Liver (tissue), 9 donors: ENCODE data around the gene ZNF304. TPM values are rescaled to one million over a fixed set of nuclear protein-coding genes. Genes with fewer than 3 reads are reported as not detected.

Experiments used
- DNase-seq: peaks from one replicate; pipeline ENCODE4 v3.0.0-alpha.2; 2017; ENCODE audit warnings: low spot score
- H3K27ac ChIP-seq, 2 donors: one replicate each; pipeline ENCODE4 v1.7.0; 2013; ENCODE audit warnings: inconsistent platforms in 2 of 2, low read length in 2 of 2, control low read depth in 1 of 2, low read depth in 1 of 2, mild to moderate bottlenecking in 1 of 2
- H3K27me3 ChIP-seq, 4 donors: one replicate each; pipeline versions ENCODE4 v1.6.1 to v1.7.0; 2013; ENCODE audit warnings: low read length in 3 of 4, inconsistent platforms in 1 of 4, mild to moderate bottlenecking in 1 of 4, moderate library complexity in 1 of 4; ENCODE audit not compliant: control insufficient read depth in 4 of 4, insufficient read depth in 4 of 4
- H3K36me3 ChIP-seq, 4 donors: one replicate each; pipeline versions ENCODE4 v1.6.1 to v1.7.0; 2013; ENCODE audit warnings: low read length in 3 of 4, mild to moderate bottlenecking in 3 of 4, low read depth in 1 of 4, moderate library complexity in 1 of 4; ENCODE audit not compliant: control insufficient read depth in 4 of 4, insufficient read depth in 3 of 4
- H3K4me1 ChIP-seq, 4 donors: one replicate each; pipeline versions ENCODE4 v1.6.1 to v1.7.0; 2013; ENCODE audit warnings: low read length in 3 of 4, mild to moderate bottlenecking in 3 of 4, moderate library complexity in 1 of 4; ENCODE audit not compliant: control insufficient read depth in 4 of 4, insufficient read depth in 4 of 4
- H3K4me3 ChIP-seq, 3 donors: one replicate each; pipeline versions ENCODE4 v1.6.1 to v1.7.0; 2013; ENCODE audit warnings: low read length in 3 of 3, control low read depth in 1 of 3, low read depth in 1 of 3, mild to moderate bottlenecking in 1 of 3
- H3K9ac ChIP-seq, 2 donors: one replicate each; pipeline ENCODE4 v1.7.0; 2013; ENCODE audit warnings: low read length in 2 of 2, mild to moderate bottlenecking in 2 of 2, moderate library complexity in 2 of 2, control low read depth in 1 of 2, low read depth in 1 of 2
- H3K9me3 ChIP-seq, 4 donors: one replicate each; pipeline versions ENCODE4 v1.6.1 to v1.7.0; 2013; ENCODE audit warnings: low read length in 3 of 4; ENCODE audit not compliant: control insufficient read depth in 4 of 4
- ATF3 ChIP-seq: IDR thresholded peaks from 2 replicates; pipeline ENCODE4 v1.6.1; 2016; ENCODE audit warnings: antibody characterized with exemption
- CTCF ChIP-seq: fragments of 150-350 bp; IDR thresholded peaks from 2 replicates; pipeline ENCODE4 v1.5.1; 2017; ENCODE audit warnings: improper control_type of control experiment, low read depth, low read length; ENCODE audit not compliant: missing input control
- EGR1 ChIP-seq, 2 donors: IDR thresholded peaks; 2 replicates each; pipeline ENCODE4 v1.6.1; 2016 to 2018; ENCODE audit warnings: antibody characterized with exemption in 2 of 2, low read depth in 2 of 2
- FOXA1 ChIP-seq: IDR thresholded peaks from 2 replicates; pipeline ENCODE4 v1.6.1; 2016; ENCODE audit warnings: antibody characterized with exemption
- FOXA2 ChIP-seq: IDR thresholded peaks from 2 replicates; pipeline ENCODE4 v1.6.1; 2016; ENCODE audit warnings: antibody characterized with exemption
- GABPA ChIP-seq, 2 donors: IDR thresholded peaks in 1 of 2; conservative IDR thresholded peaks in 1 of 2; 2 replicates each; pipeline ENCODE4 v1.6.1; 2016; ENCODE audit warnings: antibody characterized with exemption in 2 of 2, mild to moderate bottlenecking in 1 of 2, moderate library complexity in 1 of 2
- HNF4A ChIP-seq, 2 donors: conservative IDR thresholded peaks; 2 replicates each; pipeline ENCODE4 v1.6.1; 2016; ENCODE audit warnings: antibody characterized with exemption in 2 of 2, mild to moderate bottlenecking in 2 of 2
- HNF4G ChIP-seq: IDR thresholded peaks from 2 replicates; pipeline ENCODE4 v1.6.1; 2016; ENCODE audit warnings: antibody characterized with exemption
- JUND ChIP-seq, 2 donors: IDR thresholded peaks; 2 replicates each; pipeline ENCODE4 v1.6.1; 2016; ENCODE audit warnings: antibody characterized with exemption in 2 of 2
- MAX ChIP-seq: IDR thresholded peaks from 2 replicates; pipeline ENCODE4 v1.6.1; 2016; ENCODE audit warnings: antibody characterized with exemption
- NR2F2 ChIP-seq: IDR thresholded peaks from 2 replicates; pipeline ENCODE4 v1.6.1; 2016; ENCODE audit warnings: antibody characterized with exemption
- RAD21 ChIP-seq, 2 donors: IDR thresholded peaks; 2 replicates each; pipeline ENCODE4 v1.6.1; 2016; ENCODE audit warnings: antibody characterized with exemption in 2 of 2, mild to moderate bottlenecking in 2 of 2
- REST ChIP-seq: IDR thresholded peaks from 2 replicates; pipeline ENCODE4 v1.6.1; 2016; ENCODE audit warnings: antibody characterized with exemption, mild to moderate bottlenecking
- RXRA ChIP-seq, 2 donors: IDR thresholded peaks; 2 replicates each; pipeline ENCODE4 v1.6.1; 2017 to 2018; ENCODE audit warnings: antibody characterized with exemption in 2 of 2, mild to moderate bottlenecking in 1 of 2
- SP1 ChIP-seq: IDR thresholded peaks from 2 replicates; pipeline ENCODE4 v1.6.1; 2018; ENCODE audit warnings: antibody characterized with exemption, mild to moderate bottlenecking
- TAF1 ChIP-seq: conservative IDR thresholded peaks from 2 replicates; pipeline ENCODE4 v1.6.1; 2016; ENCODE audit warnings: antibody characterized with exemption, mild to moderate bottlenecking
- YY1 ChIP-seq: IDR thresholded peaks from 2 replicates; pipeline ENCODE4 v1.6.1; 2016; ENCODE audit warnings: antibody characterized with exemption, mild to moderate bottlenecking
- ZBTB33 ChIP-seq: IDR thresholded peaks from 2 replicates; pipeline ENCODE4 v1.6.1; 2016; ENCODE audit warnings: antibody characterized with exemption
- WGBS: extraction: QIAGEN DNeasy Blood & Tissue Kit; methylation state at CpG from one replicate; pipeline ENCODE4 v1.1.7; 2013; 5-methylcytosine and 5-hydroxymethylcytosine counted together
- polyA plus RNA-seq, 2 donors: library from polyadenylated mRNA; stranded (reverse) in 1 of 2; unstranded in 1 of 2; fragments of 200-250 nt in 1 of 2; fragments of >200 nt in 1 of 2; fragmentation: Nextera tagmentation in 1 of 2; extraction: Ambion mirVana in 1 of 2; gene quantifications; one replicate each; pipeline versions ENCODE4 v1.2.1 to v1.2.3, GENCODE V29; 2013 to 2015
- total RNA-seq, 2 donors: library from RNA; depleted of rRNA; stranded (reverse); fragments of >200 nt; gene quantifications; one replicate each; pipeline ENCODE4 v1.2.3, GENCODE V29; 2014
- donor health status: healthy.
- donor health status: healthy.
- donor health status: healthy.
- donor health status: healthy.
- donor health status: healthy.

ZNF304 gene
- total and polyA plus RNA-seq, 4 donors: 0.90 to 5.6 (median 2.3) TPM

- no peak for DNase-seq
- TF ChIP-seq FOXA2 (no peak), FOXA1 (no peak), NR2F2 (no peak), HNF4G (no peak), JUND (IDR thresholded peaks at IDR 0.05) (no peak), ATF3 (no peak), MAX (no peak), YY1 (no peak), RXRA (IDR thresholded peaks at IDR 0.05) (no peak), HNF4A (conservative IDR thresholded peaks at IDR 0.05) (no peak), REST (no peak), RAD21 (IDR thresholded peaks at IDR 0.05) (no peak), TAF1 (no peak)
- Histone ChIP-seq H3K27ac (no peak overlapping the region), H3K27me3 (no peaks in the 10 kb centered on the region), H3K9ac (no peak overlapping the region), H3K9me3 (peaks cover 5 to 11% (median 10%) of the 10 kb centered on the region in 4 donors), H3K4me1 (no peaks in the 10 kb centered on the region), H3K4me3 (no peak overlapping the region), H3K36me3 (peaks cover 3 to 23% (median 14%) of the 10 kb centered on the region in 4 donors)
- 33% methylated on average over 1 of the region's 1 CpG for WGBS
Measured at GRCh38 chr19:57305056-57305455, 46.0 kb upstream of the ZNF304 start.

- H3K27me3 ChIP-seq: no peaks in the 10 kb centered on the region
- no peak for DNase-seq
- peaks cover 5 to 16% (median 13%) of the 10 kb centered on the region in 4 donors for H3K9me3 ChIP-seq
- H3K4me1 ChIP-seq: no peaks in the 10 kb centered on the region
- H3K27ac ChIP-seq: no peak overlapping the region
- no peak overlapping the region for H3K9ac ChIP-seq
- no peak overlapping the region for H3K4me3 ChIP-seq
- H3K36me3 ChIP-seq: peaks cover 0 to 4% (median 2%) of the 10 kb centered on the region in 4 donors
- TF ChIP-seq RAD21 (IDR thresholded peaks at IDR 0.05): no peak
- no peak for TF ChIP-seq TAF1
- TF ChIP-seq SP1: no peak
- TF ChIP-seq REST: no peak
- no peak for TF ChIP-seq FOXA1
- TF ChIP-seq NR2F2: no peak
- TF ChIP-seq ZBTB33: no peak
- TF ChIP-seq GABPA (IDR thresholded peaks at IDR 0.05 in 1 of 2, conservative IDR thresholded peaks at IDR 0.05 in 1 of 2): no peak
- TF ChIP-seq JUND (IDR thresholded peaks at IDR 0.05): no peak
- no peak for TF ChIP-seq EGR1 (IDR thresholded peaks at IDR 0.05; ENCODE audit: low read depth in 2 of 2)
- no peak for TF ChIP-seq YY1
- TF ChIP-seq MAX: no peak
- TF ChIP-seq CTCF: no peak
- no peak for TF ChIP-seq ATF3
- TF ChIP-seq FOXA2: no peak
- TF ChIP-seq HNF4A (conservative IDR thresholded peaks at IDR 0.05): no peak
- TF ChIP-seq HNF4G: no peak
Measured at GRCh38 chr19:57308514-57308913, 42.6 kb upstream of the ZNF304 start.
